Type B pancreatic cell (in vitro differentiated cells): ENCODE results near the gene SPATA3. TPM values are rescaled to one million over a fixed set of nuclear protein-coding genes. Genes with fewer than 3 reads are reported as not detected.
A peak's percentile ranks its signal among the peaks of the same experiment; 100 is the strongest.

Experiments
- DNase-seq: peaks from one replicate; pipeline ENCODE4 v3.0.0; 2021; ENCODE audit warnings: mixed read lengths; ENCODE audit not compliant: unreplicated experiment; ENCODE audit errors: extremely low spot score
- H3K27ac Mint-ChIP-seq: 2 replicates; pipeline ENCODE4 v1.8.0; 2021; ENCODE audit warnings: mild to moderate bottlenecking, mixed read lengths
- H3K27me3 Mint-ChIP-seq: 2 replicates; pipeline ENCODE4 v1.8.0; 2021; ENCODE audit warnings: mixed read lengths
- H3K36me3 Mint-ChIP-seq: 2 replicates; pipeline ENCODE4 v1.8.0; 2021; ENCODE audit warnings: mixed read lengths
- H3K4me1 Mint-ChIP-seq: one replicate; pipeline ENCODE4 v1.8.0; 2021; ENCODE audit warnings: mixed read lengths; ENCODE audit not compliant: unreplicated experiment
- H3K4me3 Mint-ChIP-seq: 2 replicates; pipeline ENCODE4 v1.8.0; 2021; ENCODE audit warnings: mild to moderate bottlenecking, mixed read lengths
- H3K9me3 Mint-ChIP-seq: 2 replicates; pipeline ENCODE4 v1.8.0; 2021; ENCODE audit warnings: mixed read lengths
- total RNA-seq: library from RNA; stranded (reverse); gene quantifications from 2 replicates; pipeline ENCODE4 v1.2.1, GENCODE V29; 2021; ENCODE audit warnings: low replicate concordance
- TF ChIP-seq, protein P1 (sequence below): fragments of 200-600 bp; sonication (generic); conservative IDR thresholded peaks from 2 replicates; pipeline ENCODE4 v1.5.0; 2021; ENCODE audit warnings: antibody characterized with exemption, mild to moderate bottlenecking

The SPATA3 gene
- total RNA-seq, 1 donor from 2014 or later: not detected

DNA sequence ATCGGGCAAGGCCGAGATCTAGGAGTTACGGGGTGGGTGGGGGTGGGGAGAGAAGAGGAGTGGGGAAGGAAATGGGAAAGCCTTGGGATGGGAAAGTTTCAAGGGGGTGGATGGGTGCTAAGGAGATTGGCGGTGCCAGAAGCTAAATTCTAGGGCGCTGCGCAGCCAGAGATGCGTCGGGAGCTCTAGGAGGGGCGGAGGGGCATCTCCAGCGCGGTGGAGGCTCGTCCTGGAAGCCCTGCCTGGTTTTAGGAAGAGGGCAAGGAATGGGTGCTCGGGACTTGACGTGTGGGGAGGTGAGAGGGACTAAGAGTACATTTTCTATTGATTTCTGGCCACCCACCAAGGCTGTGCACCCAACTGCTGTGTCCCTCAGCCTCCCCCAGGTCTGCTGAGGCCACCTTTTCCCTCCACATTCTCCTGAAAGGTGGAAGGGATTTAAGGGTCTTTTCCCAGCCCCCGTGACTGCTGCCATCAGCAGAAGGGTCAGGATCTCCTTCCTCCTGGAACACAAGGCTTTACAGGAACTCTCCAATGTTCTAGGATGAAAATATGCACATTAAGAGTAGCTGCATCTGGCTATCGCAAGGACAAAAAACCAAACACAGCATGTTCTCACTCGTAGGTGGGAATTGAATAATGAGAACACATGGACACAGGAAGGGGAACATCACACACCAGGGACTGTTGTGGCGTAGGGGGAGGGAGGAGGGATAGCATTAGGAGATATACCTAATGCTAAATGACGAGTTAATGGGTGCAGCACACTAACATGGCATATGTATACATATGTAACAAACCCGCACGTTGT, 42.8 kb downstream of the SPATA3 start:
- Mint-ChIP-seq H3K27me3 (peaks cover 84% of the 10 kb centered on the region), H3K9me3 (no peaks in the 10 kb centered on the region), H3K4me3 (peak overlapping the region; percentile 81), H3K4me1 (peaks cover 4% of the 10 kb centered on the region), H3K36me3 (no peaks in the 10 kb centered on the region), H3K27ac (no peak overlapping the region)
- TF ChIP-seq, protein P1, sequence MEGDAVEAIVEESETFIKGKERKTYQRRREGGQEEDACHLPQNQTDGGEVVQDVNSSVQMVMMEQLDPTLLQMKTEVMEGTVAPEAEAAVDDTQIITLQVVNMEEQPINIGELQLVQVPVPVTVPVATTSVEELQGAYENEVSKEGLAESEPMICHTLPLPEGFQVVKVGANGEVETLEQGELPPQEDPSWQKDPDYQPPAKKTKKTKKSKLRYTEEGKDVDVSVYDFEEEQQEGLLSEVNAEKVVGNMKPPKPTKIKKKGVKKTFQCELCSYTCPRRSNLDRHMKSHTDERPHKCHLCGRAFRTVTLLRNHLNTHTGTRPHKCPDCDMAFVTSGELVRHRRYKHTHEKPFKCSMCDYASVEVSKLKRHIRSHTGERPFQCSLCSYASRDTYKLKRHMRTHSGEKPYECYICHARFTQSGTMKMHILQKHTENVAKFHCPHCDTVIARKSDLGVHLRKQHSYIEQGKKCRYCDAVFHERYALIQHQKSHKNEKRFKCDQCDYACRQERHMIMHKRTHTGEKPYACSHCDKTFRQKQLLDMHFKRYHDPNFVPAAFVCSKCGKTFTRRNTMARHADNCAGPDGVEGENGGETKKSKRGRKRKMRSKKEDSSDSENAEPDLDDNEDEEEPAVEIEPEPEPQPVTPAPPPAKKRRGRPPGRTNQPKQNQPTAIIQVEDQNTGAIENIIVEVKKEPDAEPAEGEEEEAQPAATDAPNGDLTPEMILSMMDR: no peak
- DNase-seq: no peak

DNA sequence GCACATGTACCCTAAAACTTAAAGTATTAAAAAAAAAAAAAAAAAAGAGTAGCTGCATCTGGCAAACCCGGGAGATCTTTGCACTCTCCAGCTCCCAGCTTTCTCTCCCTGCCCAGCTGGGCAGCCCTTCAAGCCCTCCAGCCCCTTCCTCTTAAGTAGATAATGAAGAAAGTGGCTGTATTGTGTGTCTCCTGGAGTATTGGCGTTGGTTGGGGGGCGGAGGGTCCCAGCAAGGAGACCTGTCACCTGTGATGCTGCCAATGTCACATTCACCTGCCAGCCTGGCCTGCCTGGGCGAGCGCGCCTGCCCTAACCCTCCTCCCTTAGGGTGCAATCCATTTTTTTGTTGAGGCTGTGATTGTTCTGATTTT, 43.4 kb downstream of the SPATA3 start:
- Mint-ChIP-seq H3K36me3 (no peaks in the 10 kb centered on the region), H3K4me3 (peak overlapping the region; percentile 34), H3K27ac (no peak overlapping the region), H3K9me3 (no peaks in the 10 kb centered on the region), H3K4me1 (peaks cover 4% of the 10 kb centered on the region), H3K27me3 (peaks cover 79% of the 10 kb centered on the region)
- TF ChIP-seq, protein P1: no peak
- no peak for DNase-seq

DNA sequence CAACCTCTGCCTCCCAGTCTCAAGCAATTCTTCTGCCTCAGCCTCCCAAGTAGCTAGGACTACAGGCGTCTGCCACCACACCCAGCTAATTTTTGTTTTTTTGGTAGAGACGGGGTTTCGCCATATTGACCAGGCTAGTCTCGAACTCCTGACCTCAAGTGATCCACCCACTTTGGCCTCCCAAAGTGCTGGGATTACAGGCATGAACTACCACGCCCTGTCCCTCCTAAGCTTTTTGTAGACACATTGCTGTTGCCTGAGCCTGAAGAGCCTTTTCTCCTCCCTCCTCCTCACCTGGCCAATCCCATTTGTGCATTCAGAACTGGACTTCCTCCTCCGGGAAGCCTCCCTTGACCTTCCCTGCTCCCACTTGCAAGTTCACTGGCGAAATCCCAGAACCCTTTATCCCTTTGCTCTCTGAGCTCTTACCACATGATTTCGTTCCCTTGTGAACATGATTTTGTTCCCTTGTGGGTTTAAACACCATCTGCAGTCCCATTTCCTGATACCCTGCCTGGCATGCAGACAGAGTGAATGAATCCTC, 44.0 kb downstream of the SPATA3 start:
- Mint-ChIP-seq H3K27me3 (peaks cover 75% of the 10 kb centered on the region), H3K9me3 (no peaks in the 10 kb centered on the region), H3K4me1 (peaks cover 4% of the 10 kb centered on the region), H3K36me3 (no peaks in the 10 kb centered on the region), H3K27ac (no peak overlapping the region), H3K4me3 (peak overlapping the region; percentile 53)
- TF ChIP-seq, protein P1: no peak
- no peak for DNase-seq

DNA sequence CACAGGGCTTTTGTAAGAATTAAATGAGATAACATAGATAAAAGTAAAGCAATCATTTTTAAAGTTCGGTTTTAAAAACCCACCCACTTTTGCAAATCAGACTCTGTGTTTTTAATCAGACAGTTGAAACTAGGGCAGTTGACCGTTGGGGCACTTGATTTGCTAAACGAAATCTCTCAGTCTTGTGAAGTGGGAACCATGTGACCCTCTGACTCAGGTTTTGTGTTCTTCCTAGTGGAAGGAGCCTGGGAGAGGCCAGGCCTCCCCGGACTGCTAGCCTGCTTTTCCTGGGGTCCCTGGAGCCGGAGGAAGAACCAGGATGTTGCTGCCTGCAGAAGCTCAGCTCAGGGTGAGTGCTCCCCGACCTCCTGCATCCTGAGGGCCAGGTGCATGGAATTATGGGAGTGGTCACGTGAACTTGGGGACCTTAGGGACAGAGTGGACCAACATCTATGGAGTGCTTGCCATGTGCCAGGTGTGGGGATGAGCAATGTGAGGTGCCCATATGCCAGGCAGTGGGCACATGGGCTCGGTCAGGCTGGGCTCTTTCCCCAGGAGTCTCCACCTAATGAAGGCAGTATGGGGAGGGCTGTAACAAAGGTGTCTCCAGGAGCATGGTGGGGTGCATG, 45.3 kb downstream of the SPATA3 start:
- Mint-ChIP-seq H3K4me3 (no peak overlapping the region), H3K27me3 (peaks cover 63% of the 10 kb centered on the region), H3K4me1 (peaks cover 4% of the 10 kb centered on the region), H3K9me3 (no peaks in the 10 kb centered on the region), H3K36me3 (no peaks in the 10 kb centered on the region), H3K27ac (no peak overlapping the region)
- DNase-seq: no peak
- TF ChIP-seq, protein P1: no peak

DNA sequence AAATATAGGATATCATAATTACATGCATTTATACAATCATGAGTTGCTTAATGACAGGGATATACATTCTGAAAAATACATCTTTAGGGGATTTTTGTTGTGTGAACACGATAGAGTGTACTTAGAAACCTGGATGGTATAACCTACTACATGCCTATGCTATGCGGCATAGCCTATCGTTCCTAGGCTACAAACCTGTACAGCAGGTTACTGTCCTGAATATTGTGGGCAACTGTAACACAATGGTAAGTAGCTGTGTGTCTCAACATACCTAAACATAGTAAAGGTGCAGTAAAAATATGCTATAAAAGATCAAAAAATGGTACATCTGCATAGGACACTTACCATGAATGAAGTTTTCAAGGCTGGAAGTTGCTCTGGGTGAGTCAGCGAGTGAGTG, 47.9 kb downstream of the SPATA3 start:
- peaks cover 2% of the 10 kb centered on the region for H3K4me1 Mint-ChIP-seq
- no peak overlapping the region for H3K4me3 Mint-ChIP-seq
- TF ChIP-seq, protein P1: no peak
- DNase-seq: no peak
- H3K36me3 Mint-ChIP-seq: no peaks in the 10 kb centered on the region
- H3K9me3 Mint-ChIP-seq: no peaks in the 10 kb centered on the region
- H3K27ac Mint-ChIP-seq: no peak overlapping the region
- peaks cover 48% of the 10 kb centered on the region for H3K27me3 Mint-ChIP-seq
